Thyroid gland (tissue), 4 donors: ENCODE measurements around the gene HOXC10. TPM values are rescaled to one million over a fixed set of nuclear protein-coding genes. Genes with fewer than 3 reads are reported as not detected.

ENCODE experiments used
- DNase-seq, 2 donors: peaks; one replicate each; pipeline ENCODE4 v3.0.0-alpha.2; 2019
- H3K27ac ChIP-seq, 3 donors: fragments of 200-600 bp; sonication (generic); 1 replicate in 2 of 3; 2 replicates in 1 of 3; pipeline ENCODE4 v1.5.1; 2016 to 2019; ENCODE audit warnings: mild to moderate bottlenecking in 1 of 3, moderate library complexity in 1 of 3
- H3K27me3 ChIP-seq: fragments of 200-600 bp; sonication (generic); one replicate; pipeline ENCODE4 v1.5.1; 2019
- H3K36me3 ChIP-seq, 2 donors: fragments of 200-600 bp; sonication (generic); one replicate each; pipeline ENCODE4 v1.5.1; 2016 to 2019
- H3K4me1 ChIP-seq, 2 donors: fragments of 200-600 bp; sonication (generic); one replicate each; pipeline ENCODE4 v1.5.1; 2017 to 2019
- H3K4me3 ChIP-seq, 3 donors: fragments of 200-600 bp; sonication (generic); replicated peaks in 1 of 3; 1 replicate in 2 of 3; 2 replicates in 1 of 3; pipeline ENCODE4 v1.5.1; 2016; ENCODE audit warnings: mild to moderate bottlenecking in 1 of 3
- H3K9me3 ChIP-seq: fragments of 200-600 bp; sonication (generic); one replicate; pipeline ENCODE4 v1.5.1; 2017
- CTCF ChIP-seq, 6 experiments: fragments of 200-600 bp in 3 of 6; fragments of 450-650 bp in 3 of 6; sonication (generic) in 3 of 6; IDR thresholded peaks; one replicate each; pipeline ENCODE4 v1.5.1; 2016 to 2019; ENCODE audit warnings: antibody characterized with exemption in 6 of 6, mild to moderate bottlenecking in 2 of 6, inconsistent platforms in 1 of 6, moderate library complexity in 1 of 6
- POLR2A ChIP-seq, 2 donors: fragments of 450-650 bp; IDR thresholded peaks; one replicate each; pipeline ENCODE4 v1.6.1; 2017; ENCODE audit warnings: antibody characterized with exemption in 2 of 2, mild to moderate bottlenecking in 2 of 2, moderate library complexity in 1 of 2
- WGBS, 2 donors: methylation state at CpG; one replicate each; pipeline ENCODE4 v1.1.5; 2017; 5-methylcytosine and 5-hydroxymethylcytosine counted together
- intact Hi-C: fragments of 100-400 bp; cut with DNase I; formaldehyde crosslinking; loops from one replicate; pipeline ENCODE4 v1.15.1; 2023
- total RNA-seq, 4 donors: library from RNA; depleted of rRNA; stranded (reverse); fragments of >200 nt; gene quantifications; one replicate each; pipeline ENCODE4 v1.2.3, GENCODE V29; 2016

The HOXC10 gene
- total RNA-seq, 4 donors from 2014 or later: not detected

- 24 to 27% methylated on average over 17 of the region's 18 CpGs for WGBS, 2 donors
- TF ChIP-seq POLR2A (IDR thresholded peaks at IDR 0.05) (no peak), CTCF (IDR thresholded peaks at IDR 0.05) (no peak)
- no peaks in the 10 kb centered on the region for H3K36me3 ChIP-seq
- H3K4me3 ChIP-seq: no peak overlapping the region
- no peak for DNase-seq
- H3K27ac ChIP-seq: no peak overlapping the region
- peaks cover 7 to 29% of the 10 kb centered on the region in 2 donors for H3K4me1 ChIP-seq
- H3K27me3 ChIP-seq: peaks cover 86% of the 10 kb centered on the region
- intact Hi-C loops: no loop called here
- no peaks in the 10 kb centered on the region for H3K9me3 ChIP-seq
Observed at GRCh38 chr12:53993162-53994008, 8.4 kb downstream of the HOXC10 start.

- intact Hi-C loops: no loop called here
- WGBS, 2 donors: 9 to 12% methylated on average over 8 to 13 of the region's 19 CpGs
- peaks cover 7 to 29% of the 10 kb centered on the region in 2 donors for H3K4me1 ChIP-seq
- no peaks in the 10 kb centered on the region for H3K9me3 ChIP-seq
- no peaks in the 10 kb centered on the region for H3K36me3 ChIP-seq
- peaks cover 86% of the 10 kb centered on the region for H3K27me3 ChIP-seq
- no peak overlapping the region for H3K4me3 ChIP-seq
- TF ChIP-seq POLR2A (IDR thresholded peaks at IDR 0.05) (no peak), CTCF (IDR thresholded peaks at IDR 0.05) (no peak)
- DNase-seq: no peak
- H3K27ac ChIP-seq: no peak overlapping the region
Observed at GRCh38 chr12:53994009-53994263, 9.0 kb downstream of the HOXC10 start.

GRCh38 chr12:53994264-53995001 is 9.5 kb downstream of the HOXC10 start:
- Histone ChIP-seq H3K4me3 (no peak overlapping the region), H3K4me1 (peaks cover 7 to 29% of the 10 kb centered on the region in 2 donors), H3K27me3 (peaks cover 87% of the 10 kb centered on the region), H3K36me3 (no peaks in the 10 kb centered on the region), H3K9me3 (no peaks in the 10 kb centered on the region), H3K27ac (no peak overlapping the region)
- TF ChIP-seq POLR2A (IDR thresholded peaks at IDR 0.05) (no peak), CTCF (IDR thresholded peaks at IDR 0.05) (no peak)
- 6 to 7% methylated on average over 39 to 56 of the region's 60 CpGs for WGBS, 2 donors
- intact Hi-C loops: no loop called here
- DNase-seq: no peak

GRCh38 chr12:53995002-53995377 is 10.0 kb downstream of the HOXC10 start:
- no peak for DNase-seq
- Histone ChIP-seq H3K27me3 (peaks cover 91% of the 10 kb centered on the region), H3K4me1 (peaks cover 7 to 34% of the 10 kb centered on the region in 2 donors), H3K27ac (no peak overlapping the region), H3K36me3 (no peaks in the 10 kb centered on the region), H3K4me3 (peak overlapping the region in 1 of 3 donors; percentile 27), H3K9me3 (no peaks in the 10 kb centered on the region)
- 8 to 11% methylated on average over 15 to 17 of the region's 17 CpGs for WGBS, 2 donors
- intact Hi-C loops: no loop called here
- TF ChIP-seq CTCF (IDR thresholded peaks at IDR 0.05): no peak
- TF ChIP-seq POLR2A (IDR thresholded peaks at IDR 0.05): no peak
